ENCODE measurements around the gene LIPA. TPM values are rescaled to one million over a fixed set of nuclear protein-coding genes. Genes with fewer than 3 reads are reported as not detected.
A peak's percentile ranks its signal among the peaks of the same experiment; 100 is the strongest.
"Not testable (repeated sequence)": the region's sequence is repeated elsewhere in the genome, so short reads cannot be mapped to it uniquely, and the experiment has no call there.

The LIPA gene
- total RNA-seq, 1 donor from 2014 or later = 17.0 TPM

GRCh38 chr10:89255793-89256192 lies 4.2 kb upstream of the LIPA start:
- Mint-ChIP-seq H3K9me3 (ENCODE audit: low read depth) (peaks cover 7% of the 10 kb centered on the region), H3K4me1 (ENCODE audit: low read depth) (peaks cover 2% of the 10 kb centered on the region), H3K27me3 (peaks cover 3% of the 10 kb centered on the region), H3K36me3 (ENCODE audit: insufficient read depth) (peaks cover 1% of the 10 kb centered on the region), H3K27ac (no peak overlapping the region), H3K4me3 (ENCODE audit: low read depth) (no peak overlapping the region)
- DNase-seq (ENCODE audit: low spot score, unreplicated experiment) = no peak
- no peak for TF ChIP-seq CTCF (IDR thresholded peaks at IDR 0.05; ENCODE audit: unreplicated experiment)

DNA sequence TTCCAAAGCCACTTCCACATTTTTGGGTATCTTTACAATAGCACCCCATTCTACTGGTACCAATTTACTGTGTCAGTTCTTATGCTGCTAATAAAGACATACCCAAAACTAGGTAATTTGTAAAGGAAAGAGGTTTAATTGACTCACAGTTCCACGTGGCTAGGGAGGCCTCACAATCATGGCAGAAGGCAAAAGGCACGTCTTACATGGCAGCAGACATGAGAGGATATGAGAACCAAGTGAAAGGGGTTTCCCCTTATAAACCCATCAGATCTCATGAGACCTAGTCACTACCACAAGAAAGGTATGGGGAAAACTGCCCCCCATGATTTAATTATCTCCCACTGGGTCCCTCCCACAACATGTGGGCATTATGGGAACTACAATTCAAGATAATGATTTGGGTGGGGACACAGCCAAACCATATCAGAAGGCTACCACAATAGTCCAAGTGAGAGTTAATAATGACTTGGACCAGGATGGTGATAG lies 3.6 kb upstream of the LIPA start:
- H3K9me3 Mint-ChIP-seq (ENCODE audit: low read depth); H3K4me3 Mint-ChIP-seq (ENCODE audit: low read depth); H3K4me1 Mint-ChIP-seq (ENCODE audit: low read depth); H3K27ac Mint-ChIP-seq; H3K27me3 Mint-ChIP-seq; DNase-seq (ENCODE audit: low spot score, unreplicated experiment); H3K36me3 Mint-ChIP-seq (ENCODE audit: insufficient read depth): not testable (repeated sequence)

- no peak overlapping the region for H3K4me3 Mint-ChIP-seq (ENCODE audit: low read depth)
- H3K27me3 Mint-ChIP-seq = peaks cover 4% of the 10 kb centered on the region
- peaks cover 7% of the 10 kb centered on the region for H3K9me3 Mint-ChIP-seq (ENCODE audit: low read depth)
- H3K27ac Mint-ChIP-seq = no peak overlapping the region
- no peak for DNase-seq (ENCODE audit: low spot score, unreplicated experiment)
- H3K4me1 Mint-ChIP-seq (ENCODE audit: low read depth) = no peaks in the 10 kb centered on the region
- peaks cover 1% of the 10 kb centered on the region for H3K36me3 Mint-ChIP-seq (ENCODE audit: insufficient read depth)
- TF ChIP-seq CTCF (IDR thresholded peaks at IDR 0.05; ENCODE audit: unreplicated experiment) = no peak
Observed at GRCh38 chr10:89252225-89252585, 630 bp upstream of the LIPA start.

DNA sequence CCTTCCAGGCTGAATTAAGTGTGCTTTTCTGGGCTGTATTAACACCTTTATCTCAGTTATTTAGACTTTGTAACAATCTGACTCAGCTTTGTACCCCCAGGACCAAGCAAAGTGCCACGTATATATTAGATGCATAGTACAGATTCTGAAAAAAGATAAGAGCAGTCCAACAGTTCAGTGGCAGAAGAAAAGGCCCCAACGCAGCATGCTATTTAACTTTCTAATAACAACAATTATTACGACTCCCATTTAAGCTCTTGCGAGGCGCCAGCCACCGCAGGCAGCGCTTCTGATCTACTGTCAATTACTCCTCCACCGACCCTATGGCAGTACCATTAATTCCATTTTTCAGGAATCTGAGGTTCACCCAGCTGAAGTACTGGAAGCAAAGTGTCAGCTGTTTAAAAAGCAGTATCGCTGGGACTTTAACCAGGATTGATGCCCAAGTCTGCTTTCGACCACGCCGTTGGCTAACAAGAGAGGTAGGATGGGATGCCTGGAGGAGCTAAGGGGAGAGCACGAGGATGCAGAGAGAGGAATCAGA lies 638 bp downstream of the LIPA start:
- Mint-ChIP-seq H3K4me1 (ENCODE audit: low read depth) (no peaks in the 10 kb centered on the region), H3K36me3 (ENCODE audit: insufficient read depth) (peaks cover 1% of the 10 kb centered on the region)
- TF ChIP-seq CTCF (IDR thresholded peaks at IDR 0.05; ENCODE audit: unreplicated experiment) = no peak

GRCh38 chr10:89248990-89249389 lies 2.6 kb downstream of the LIPA start:
- H3K9me3 Mint-ChIP-seq (ENCODE audit: low read depth) = no peaks in the 10 kb centered on the region
- no peaks in the 10 kb centered on the region for H3K4me1 Mint-ChIP-seq (ENCODE audit: low read depth)
- no peak for TF ChIP-seq CTCF (IDR thresholded peaks at IDR 0.05; ENCODE audit: unreplicated experiment)
- peaks cover 4% of the 10 kb centered on the region for H3K27me3 Mint-ChIP-seq
- H3K36me3 Mint-ChIP-seq (ENCODE audit: insufficient read depth) = no peaks in the 10 kb centered on the region
- no peak overlapping the region for H3K4me3 Mint-ChIP-seq (ENCODE audit: low read depth)
- no peak overlapping the region for H3K27ac Mint-ChIP-seq
- DNase-seq (ENCODE audit: low spot score, unreplicated experiment) = no peak

More for the DNA sequence above, 638 bp downstream of the LIPA start:
- peaks cover 7% of the 10 kb centered on the region for H3K9me3 Mint-ChIP-seq (ENCODE audit: low read depth)
- DNase-seq (ENCODE audit: low spot score, unreplicated experiment) = no peak
- peak overlapping the region; percentile 79 for H3K4me3 Mint-ChIP-seq (ENCODE audit: low read depth)
- H3K27me3 Mint-ChIP-seq = peaks cover 4% of the 10 kb centered on the region
- H3K27ac Mint-ChIP-seq = no peak overlapping the region

- not testable (repeated sequence) for H3K4me1 Mint-ChIP-seq (ENCODE audit: low read depth); DNase-seq (ENCODE audit: low spot score, unreplicated experiment); H3K27me3 Mint-ChIP-seq; H3K36me3 Mint-ChIP-seq (ENCODE audit: insufficient read depth); H3K4me3 Mint-ChIP-seq (ENCODE audit: low read depth); H3K9me3 Mint-ChIP-seq (ENCODE audit: low read depth); H3K27ac Mint-ChIP-seq
Observed at GRCh38 chr10:89247623-89248022, 4.0 kb downstream of the LIPA start.
